SW480 (cell line): ENCODE measurements around the gene MYH7.

Source experiments
- DNase-seq: peaks from one replicate; pipeline ENCODE4 v3.0.0-alpha.2; 2016; ENCODE audit warnings: low spot score

The MYH7 gene

DNA sequence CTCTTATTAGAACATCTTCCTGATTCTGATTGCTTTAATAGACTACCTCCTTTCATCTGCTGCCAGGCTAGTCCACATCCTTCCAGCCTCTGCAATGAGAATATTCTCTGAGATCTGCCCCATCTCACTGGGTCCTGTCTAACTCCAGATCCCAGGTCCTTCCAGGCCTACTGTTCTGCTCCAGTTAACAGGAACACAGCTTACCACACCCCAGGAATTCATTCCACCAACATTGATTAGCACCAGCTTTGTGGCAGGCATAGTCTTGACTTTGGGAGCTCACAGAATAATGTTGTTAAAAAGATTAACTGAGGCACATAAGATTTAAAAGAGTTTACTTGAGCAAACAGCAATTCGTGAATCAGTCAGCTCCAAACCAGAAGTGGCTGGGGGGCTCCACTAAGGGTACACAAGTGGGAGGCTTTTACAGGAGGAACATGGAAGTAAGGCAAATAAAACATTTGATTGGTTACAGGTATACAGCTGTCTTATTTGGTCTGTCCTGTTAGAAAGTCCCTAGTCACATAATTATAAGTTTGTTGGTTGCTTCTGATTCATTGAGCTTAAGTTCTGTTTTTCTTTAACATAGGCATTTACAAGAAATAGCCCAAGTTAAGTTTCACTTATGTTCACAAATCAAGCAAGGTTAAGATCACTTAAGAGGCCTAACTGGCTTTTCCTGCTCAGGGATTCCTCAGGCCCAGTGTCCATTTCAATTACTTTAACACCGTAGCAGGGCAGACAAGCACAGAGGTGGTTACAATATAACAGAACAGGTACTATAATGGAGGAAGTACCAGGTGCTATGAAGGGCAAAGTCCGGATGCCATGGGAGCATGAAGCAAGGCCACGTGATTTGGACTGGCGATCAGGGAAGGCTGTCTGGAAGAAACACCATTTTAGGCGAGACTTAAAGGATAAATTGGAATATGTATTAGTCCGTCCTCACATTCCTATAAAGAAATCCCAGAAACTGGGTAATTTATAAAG is 12.2 kb upstream of the MYH7 start:
- peak; percentile 30 for DNase-seq

DNA sequence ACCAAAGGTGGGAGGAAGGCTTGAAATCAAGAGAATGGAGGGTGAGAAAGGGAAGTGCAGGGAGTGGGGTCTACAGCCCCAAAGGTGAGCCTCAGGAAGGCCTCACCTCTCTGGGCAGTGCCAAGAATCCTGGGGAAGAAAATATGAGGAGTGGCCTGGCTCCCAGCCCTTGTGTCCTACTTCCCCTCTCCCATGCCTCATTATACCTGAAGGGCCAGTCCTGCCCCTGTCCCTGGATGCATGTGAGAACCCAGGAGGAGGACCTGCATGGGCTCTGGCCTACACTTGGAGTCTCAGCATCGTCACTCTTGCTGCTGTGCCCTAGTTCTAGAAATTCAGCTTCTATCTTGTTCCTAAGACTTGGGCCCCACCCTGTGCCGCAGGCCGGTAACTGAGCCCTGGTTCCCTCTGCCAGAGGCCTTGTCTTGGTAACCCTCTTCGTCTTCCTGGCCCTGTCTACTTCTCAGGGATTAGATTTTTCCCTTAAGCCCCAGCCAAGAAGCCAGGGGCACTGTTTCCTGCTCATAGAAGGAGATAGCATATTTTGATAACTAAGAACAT is 10.9 kb upstream of the MYH7 start:
- DNase-seq = no peak

DNA sequence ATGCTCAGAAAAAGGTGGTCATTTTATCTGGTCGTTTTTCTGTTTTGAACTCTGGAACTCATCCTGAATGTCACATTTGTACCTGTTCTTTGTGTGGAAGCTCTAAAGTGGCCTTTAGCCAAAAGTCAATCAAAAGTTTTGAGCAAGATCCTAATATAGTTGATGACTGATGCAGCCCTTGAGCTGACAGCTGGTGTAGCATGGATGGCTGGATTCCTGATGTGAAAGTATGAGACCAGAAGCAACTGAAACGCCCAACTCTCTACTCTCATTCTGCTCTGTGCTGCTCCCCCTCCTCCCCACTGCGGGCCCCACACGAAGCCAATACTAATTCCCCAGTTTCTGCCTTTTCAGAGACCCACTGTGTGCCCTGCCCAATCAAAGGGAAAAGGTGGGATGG is 10.3 kb upstream of the MYH7 start:
- DNase-seq = no peak

DNA sequence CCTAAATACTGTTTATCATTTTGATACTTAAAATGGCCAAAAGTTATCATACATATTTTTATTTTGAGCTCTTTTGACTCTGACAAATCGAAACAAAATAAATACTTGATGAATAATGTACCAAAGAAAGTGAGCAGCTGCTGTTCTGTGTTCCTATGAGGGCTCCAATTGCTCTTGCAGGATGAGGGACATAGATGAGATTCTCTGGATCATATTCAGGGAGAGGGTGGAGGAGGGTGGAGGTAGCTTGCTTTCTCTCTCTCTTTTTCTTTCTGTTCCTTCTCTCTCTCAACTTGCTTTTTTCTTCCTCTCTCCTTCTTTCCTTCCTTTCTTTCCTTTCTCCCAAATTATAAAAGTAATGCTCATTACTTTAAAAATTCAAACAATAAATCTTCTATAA is 8.9 kb upstream of the MYH7 start:
- no peak for DNase-seq

DNA sequence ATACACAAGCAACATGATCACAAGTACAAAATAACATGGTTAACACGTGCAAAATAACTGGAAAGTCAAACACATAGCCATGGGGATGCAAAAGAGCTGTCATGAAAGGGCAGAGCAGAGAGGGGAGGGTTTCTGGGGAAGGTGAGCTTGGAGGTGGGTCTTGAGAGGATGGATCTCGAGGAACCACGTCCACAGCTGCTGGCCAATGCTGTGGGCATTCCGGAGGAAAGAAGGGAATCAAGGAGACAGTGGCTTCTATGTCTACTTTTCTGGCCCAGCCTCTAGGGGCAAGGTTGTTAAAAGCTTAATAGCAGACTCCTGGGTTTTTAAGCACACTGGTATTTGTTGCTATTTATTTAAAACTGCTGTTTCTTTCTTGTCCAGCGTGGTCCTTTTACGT is 8.4 kb upstream of the MYH7 start:
- no peak for DNase-seq

DNA sequence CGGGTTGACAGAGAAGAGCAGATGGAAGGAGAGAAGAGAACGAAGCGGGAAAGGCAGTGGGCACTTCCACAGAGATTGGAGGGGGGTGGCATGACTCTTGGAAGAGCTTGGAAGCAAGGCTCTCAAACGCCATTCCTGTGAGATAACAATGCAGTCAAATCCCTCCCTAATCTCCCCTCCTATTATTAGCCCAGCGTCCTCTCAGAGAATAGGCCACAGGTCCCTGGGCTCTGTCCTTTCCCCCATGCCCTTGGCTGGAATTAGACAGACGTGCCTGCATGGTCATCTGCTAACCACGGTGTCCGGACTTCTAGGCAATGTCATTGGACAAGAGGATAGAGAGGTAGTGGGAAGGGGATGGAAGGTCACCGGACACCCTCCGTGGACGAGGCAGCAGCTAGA is 8.0 kb upstream of the MYH7 start:
- no peak for DNase-seq

DNA sequence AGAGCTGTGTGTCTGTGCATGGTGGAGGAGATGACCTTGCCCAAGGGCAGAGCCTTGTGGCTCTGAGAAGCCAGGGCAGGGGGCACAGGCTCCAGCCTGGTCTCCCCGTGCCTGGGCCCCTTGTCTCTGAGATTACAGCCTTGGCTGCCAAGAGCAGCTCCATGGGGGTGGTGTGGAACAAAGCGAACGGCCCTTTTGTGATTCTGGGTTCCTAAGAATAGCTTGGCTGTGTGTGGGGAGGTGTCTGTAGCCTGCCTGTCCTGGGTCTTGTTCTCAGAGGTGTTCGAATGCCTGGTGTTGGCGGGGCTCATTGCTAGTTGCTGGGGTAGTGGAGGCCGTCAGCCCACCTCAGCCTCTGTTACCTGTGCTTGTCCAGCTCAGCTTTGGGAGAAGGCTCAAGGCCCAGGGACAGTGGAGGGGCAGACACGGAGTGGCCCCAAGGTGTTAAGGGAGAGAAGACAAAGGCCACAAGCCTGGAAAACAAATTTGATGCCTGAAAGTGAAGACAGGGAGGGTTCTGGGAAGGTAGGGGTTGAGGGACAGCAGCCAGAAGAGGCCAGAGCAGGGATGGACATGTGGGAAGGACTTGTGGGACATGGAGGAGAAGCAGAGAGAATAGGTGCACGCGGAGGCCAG is 7.4 kb upstream of the MYH7 start:
- DNase-seq = no peak

DNA sequence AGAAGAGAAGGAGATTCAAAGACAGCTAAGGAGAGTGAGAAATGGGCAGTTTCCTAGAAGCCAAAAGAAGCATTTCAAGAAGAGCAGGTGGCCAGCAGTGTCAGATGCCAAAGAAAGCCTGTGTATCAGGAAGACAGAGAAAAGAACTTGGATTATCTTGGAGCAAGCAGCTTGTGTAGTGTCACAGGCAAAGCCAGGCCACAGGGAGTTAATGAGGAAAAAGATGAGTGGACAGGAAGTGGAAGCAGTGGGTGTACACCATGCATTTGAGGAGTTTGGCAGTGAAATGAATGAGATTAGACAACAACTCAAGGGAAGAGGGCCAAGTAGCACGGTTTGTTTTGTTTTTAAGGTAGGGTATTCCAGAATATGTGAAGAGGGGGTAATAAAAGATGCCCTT is 5.6 kb upstream of the MYH7 start:
- no peak for DNase-seq

DNA sequence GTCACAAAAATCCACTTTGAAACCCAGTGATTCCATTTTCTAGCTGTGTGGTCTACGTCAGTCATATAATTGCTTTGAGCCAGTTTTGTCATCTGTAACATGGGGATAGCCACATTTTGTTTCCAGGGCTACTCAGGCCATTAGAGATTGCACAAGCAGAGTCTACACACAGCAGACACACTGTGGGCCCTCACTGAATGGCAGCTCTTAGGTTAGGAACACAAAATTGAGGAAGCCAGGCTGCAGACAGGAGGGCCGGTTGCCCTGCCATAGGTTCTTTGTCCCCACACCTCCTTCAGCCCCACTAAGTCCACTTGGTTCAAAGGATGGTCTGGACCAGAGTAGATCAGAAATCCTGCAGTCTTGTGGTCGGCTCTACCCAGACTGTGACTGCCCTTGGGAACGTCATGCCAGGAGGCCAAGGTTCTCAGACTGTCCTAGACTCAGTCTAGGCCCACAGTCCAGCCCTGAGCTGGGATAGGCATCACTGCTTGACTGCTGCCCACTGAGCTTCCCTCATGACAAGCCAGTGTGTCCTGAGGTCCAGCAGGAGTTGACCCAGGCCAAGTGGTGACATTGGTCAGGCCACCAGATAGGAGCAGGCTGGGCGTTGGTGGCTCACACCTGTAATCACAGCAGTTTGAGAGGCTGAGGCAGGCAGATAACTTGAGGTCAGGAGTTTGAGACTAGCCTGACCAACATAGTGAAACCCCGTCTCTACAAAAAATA is 3.8 kb upstream of the MYH7 start:
- no peak for DNase-seq

DNA sequence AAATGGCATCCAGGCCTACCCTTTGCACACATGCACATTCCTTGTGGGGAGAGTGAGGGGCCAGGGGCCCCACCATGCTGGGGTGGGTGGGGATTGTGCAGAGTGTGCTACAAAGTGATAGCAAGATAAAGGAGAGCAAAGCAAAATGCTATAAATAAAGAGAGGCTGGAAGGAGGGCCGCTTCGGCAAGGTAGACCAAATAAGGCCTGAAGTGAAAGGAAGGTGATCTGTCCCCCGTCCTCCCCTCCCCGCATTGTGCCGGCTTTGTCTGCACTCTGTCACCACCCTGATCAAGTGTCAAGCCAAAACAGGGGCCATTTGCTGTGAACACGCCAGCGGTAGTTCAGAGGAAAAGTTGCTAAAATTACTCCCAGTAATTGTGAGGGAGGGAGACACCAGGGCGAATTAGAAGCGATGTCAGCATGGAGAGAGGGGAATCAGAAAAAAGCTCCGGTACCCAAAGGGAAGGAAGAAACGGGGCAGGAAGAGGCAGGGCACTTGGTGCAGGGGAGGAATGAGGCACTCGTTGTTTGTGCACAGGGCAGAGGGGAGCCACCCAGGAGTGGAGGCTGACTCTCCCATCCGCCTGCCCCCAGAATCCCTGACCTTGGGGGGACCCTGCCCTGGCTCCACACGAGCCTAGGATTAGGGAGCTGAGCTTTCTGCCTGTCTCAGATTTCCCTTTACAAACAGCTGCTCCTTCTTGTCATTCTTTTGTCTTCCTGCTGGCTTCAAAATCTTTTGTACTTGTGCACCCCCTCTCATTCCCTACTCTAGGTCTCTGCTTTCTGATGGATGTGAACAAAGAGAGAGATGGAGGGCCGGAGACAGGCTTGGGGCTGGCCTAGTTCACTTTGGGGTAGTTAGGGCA is 2.9 kb upstream of the MYH7 start:
- DNase-seq = no peak

DNA sequence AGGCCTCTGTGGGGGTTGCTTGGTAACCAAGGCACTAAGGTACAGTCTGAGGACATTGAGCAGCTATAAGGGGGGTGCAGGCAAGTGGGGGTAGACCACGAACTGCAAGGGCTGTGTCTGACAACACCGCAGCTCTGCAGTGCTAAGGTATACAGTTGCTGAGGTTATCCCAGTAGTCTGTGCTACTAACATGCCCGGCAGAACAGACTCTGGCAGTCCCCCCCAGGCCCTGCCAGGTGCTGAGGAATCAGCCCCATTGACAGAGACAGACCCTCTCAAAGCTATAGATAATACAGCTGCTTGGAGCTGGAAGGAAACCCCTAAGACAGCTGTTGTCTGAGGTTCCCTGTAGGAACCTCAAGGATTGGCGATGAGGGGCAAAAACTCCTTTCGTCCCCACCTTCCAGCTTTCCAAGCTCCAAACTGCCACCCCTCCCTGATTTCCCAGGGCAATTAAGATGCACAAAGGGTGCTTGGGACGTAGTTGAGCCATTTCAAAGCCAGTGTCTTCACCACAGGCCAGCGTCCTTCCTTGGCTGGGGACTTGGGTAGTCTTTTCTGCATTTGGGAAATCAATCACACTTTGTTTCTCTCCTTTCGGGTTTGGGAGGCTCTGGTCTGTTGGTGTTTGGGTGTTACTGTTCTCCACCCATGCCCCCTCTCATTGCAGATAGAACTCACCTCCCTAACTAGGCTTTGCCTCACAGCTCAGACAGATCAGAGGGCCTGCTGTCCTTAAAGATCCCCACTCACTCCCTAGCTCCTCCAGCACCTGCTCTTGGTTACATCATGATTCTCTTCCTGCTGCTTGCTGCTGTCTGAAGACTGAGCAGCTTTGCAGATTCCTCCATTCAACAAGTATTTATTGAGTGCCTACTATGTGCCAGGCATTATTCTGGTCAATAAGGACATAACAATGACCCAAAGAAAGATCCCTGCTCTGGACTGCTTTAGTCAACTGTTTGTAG is 2.0 kb upstream of the MYH7 start:
- DNase-seq = no peak

DNA sequence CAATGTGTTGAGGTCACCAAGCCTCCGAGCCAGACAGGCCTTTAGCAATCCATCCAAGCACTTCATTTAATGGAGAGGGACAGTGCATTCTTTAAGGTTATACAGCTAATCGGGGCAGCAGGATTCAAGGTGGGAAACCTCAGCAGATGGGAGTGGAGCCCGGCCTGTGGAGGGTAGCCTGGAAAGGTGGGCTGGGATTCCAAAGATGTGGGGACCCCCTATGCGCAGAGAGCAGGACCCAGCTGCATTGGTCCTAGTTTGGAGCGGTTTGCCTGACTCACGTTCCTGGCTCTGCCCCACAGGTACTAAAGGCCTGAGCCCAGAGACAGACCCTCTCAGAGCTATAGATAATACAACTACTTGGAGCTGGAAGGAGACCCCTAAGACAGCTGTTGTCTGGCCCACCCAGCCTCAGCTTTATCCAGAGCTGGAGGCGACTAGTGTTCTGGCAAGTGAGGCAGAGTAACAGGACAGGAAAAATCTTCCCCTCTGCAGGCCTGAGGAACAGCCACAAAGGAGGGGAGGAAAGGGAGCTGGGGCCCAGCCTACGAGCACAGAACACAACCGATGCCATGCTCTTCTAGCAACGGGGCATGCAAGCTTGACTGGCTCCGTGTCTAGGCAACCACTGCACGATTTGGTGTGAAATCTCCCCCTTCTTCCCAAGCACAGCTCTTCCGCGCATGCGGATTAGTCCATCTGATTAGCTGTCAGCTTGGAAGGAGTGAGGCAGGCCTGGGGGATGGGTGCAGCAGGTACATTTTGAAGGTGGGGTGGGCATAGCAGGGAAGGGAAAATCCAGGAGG is 1.1 kb upstream of the MYH7 start:
- DNase-seq = no peak

DNA sequence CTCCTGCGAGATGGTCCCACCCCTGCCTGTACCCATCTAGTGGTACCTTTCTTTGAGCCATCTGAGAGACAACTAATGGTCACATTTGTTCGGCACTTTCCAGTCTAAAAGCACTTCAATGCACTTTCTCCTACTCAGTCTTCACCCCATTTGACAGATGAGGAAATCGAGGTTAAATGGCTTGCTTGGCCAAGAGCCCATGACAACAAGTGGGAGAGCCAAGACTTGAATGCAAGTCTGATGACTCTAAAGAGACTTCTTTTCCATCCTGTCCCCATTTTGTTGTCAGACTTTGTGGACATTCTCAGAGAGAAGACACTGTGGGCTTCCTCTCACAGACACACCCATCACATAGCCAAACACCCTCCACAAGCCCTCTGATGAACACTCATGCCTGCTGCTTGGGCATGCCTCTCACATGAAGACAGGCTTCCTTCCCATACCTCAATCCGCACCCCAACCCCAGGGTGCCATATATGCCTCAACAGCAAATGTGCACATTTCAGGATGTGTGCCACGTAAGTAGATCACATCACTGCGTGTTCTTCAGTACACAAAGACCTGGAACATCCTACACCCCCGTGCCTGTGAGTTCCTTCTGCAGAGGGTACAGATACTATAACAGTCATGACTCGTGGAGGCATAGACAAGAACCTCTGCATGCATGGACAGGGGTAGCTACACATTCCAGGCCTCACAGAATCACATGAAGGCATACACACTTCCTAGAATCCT is 805 bp downstream of the MYH7 start:
- no peak for DNase-seq

DNA sequence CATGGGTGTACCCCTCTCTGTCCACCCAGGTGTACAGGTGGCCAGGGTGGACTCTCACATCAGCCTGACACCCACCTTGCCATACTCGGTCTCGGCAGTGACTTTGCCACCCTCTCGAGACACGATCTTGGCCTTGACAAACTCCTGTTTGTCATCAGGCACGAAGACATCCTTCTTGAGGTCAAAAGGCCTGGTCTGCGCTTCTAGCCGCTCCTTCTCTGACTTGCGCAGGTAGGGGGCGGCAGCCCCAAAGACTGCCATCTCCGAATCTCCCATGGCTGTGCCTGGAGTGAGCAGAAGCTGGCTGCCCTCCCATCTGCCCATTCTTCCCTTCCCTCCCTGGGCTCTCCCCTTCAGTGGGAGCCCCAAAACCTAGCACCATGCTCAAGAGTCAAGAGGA is 2.0 kb downstream of the MYH7 start:
- no peak for DNase-seq

DNA sequence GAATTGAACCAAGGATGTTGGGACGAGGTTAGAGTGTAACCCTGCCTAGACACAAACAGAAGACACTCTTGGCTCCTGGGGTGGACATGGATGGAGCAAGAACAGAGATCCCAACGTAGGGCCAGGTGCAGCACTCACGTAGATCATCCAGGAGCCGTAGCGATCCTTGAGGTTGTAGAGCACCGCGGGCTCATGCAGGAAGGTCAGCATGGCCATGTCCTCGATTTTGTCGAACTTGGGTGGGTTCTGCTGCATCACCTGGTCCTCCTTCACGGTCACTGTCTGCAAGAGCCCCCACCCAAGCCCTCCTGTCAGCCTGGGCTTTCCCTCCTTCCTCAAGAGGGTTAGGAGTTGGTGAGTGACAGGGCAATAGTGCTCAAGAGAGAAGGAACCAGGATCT is 2.5 kb downstream of the MYH7 start:
- DNase-seq = no peak

DNA sequence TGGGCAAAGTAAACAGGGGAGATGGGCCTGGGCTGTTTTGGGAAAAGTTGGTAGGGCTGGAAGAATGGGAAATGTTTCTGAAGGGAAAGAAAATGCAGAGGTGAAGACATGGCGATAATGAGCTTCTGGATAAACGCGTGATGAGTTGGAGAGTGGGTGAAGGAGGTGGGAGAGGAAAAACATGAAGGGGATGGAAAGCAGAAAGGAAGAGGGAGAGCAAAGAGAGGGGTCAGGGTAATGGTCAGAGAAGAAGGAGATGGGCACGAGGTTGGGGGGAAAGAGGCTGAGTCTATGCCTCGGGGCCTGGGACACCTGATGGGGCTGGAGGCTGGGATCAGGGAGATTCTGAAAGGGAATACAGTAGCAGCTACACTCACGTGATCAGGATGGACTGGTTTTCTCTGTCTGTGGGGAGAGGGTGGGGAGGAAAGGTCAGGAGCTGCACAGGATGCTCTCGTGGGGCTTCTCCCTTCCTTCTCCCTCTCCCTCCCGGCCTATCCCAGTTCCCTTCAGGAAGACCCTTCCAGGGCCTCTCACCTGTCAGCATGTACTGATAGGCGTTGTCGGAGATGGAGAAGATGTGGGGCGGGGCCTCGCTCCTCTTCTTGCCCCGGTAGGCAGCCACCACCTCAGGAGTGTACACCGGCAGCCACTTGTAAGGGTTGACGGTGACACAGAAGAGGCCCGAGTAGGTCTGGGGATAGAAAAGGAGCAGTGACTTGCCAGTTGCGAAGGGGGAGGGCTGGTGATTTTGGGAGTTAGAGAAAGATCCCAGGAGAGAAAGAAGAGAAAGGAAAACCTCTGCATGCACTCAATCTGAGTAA is 3.1 kb downstream of the MYH7 start:
- DNase-seq = no peak

DNA sequence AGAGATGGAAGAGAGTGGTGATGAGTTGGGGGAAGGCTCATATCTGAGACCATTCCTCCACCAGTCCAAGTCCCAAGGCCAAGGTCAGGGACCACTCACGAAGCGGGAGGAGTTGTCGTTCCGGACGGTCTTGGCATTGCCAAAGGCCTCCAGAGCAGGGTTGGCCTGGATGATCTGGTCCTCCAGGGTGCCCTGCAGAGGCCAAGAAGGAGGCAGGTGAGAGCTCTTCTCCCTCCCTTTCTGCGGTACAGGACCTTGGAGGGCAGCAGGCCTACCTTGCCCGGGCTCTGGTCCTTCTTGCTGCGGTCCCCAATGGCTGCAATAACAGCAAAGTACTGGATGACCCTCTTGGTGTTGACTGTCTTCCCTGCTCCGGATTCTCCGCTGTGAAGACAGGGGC is 4.0 kb downstream of the MYH7 start:
- no peak for DNase-seq

DNA sequence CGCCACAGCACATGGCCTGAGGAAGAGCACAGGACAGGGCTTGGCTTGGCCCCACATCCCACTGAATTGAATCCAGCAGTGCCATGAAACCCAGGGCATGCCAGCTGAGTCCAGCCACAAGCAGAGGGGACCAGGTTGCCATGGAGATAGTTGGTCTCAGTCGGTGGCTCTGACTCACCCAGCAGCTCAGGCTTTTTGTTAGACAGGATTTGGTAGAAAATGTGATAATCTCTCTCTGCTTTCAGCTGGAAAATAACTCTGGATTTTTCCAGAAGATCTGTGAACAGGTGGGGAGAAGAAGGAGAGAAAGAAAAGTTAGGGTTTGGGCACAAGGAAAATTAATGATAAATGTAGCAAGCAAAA is 4.8 kb downstream of the MYH7 start:
- peak; percentile 23 for DNase-seq
